GM18951 (cell line): Measurements from ENCODE around the gene ASB16.
"Not testable (repeated sequence)": the region's sequence is repeated elsewhere in the genome, so short reads cannot be mapped to it uniquely, and the experiment has no call there.

Experiments used
- POLR2A ChIP-seq: IDR thresholded peaks from 4 replicates; pipeline ENCODE4 v1.6.1; 2011; ENCODE audit warnings: mild to moderate bottlenecking; ENCODE audit not compliant: insufficient read length, insufficient read depth; ENCODE audit errors: extremely low read depth
- in situ Hi-C: fragments of 300-500 bp; cut with MboI; formaldehyde crosslinking; loops from one replicate; pipeline ENCODE4 v1.12.0; 2022; ENCODE audit warnings: low sequenced_read_pairs, mixed read lengths, inconsistent platforms; ENCODE audit not compliant: unreplicated experiment

ASB16 gene

GRCh38 chr17:44134752-44135568, 35.5 kb upstream of the ASB16 start:
- in situ Hi-C loops = no loop called here
- no peak for TF ChIP-seq POLR2A

- in situ Hi-C loops = no loop called here
Measured at GRCh38 chr17:44137891-44138709, 32.4 kb upstream of the ASB16 start.

GRCh38 chr17:44143921-44144320, 26.6 kb upstream of the ASB16 start:
- in situ Hi-C loops = not testable (repeated sequence)

More at GRCh38 chr17:44137891-44138709, 32.4 kb upstream of the ASB16 start:
- no peak for TF ChIP-seq POLR2A

GRCh38 chr17:44144966-44145739, 25.4 kb upstream of the ASB16 start:
- in situ Hi-C loops = no loop called here
- no peak for TF ChIP-seq POLR2A

- in situ Hi-C loops = no loop called here
- TF ChIP-seq POLR2A = no peak
Measured at GRCh38 chr17:44146375-44147346, 23.8 kb upstream of the ASB16 start.

GRCh38 chr17:44147812-44148211, 22.7 kb upstream of the ASB16 start:
- TF ChIP-seq POLR2A = no peak
- in situ Hi-C loops = no loop called here

GRCh38 chr17:44149066-44149465, 21.4 kb upstream of the ASB16 start:
- in situ Hi-C loops = not testable (repeated sequence)

- in situ Hi-C loops = no loop called here
- TF ChIP-seq POLR2A = no peak
Measured at GRCh38 chr17:44149750-44150329, 20.7 kb upstream of the ASB16 start.

- in situ Hi-C loops = no loop called here
- no peak for TF ChIP-seq POLR2A
Measured at GRCh38 chr17:44152875-44153274, 17.6 kb upstream of the ASB16 start.

GRCh38 chr17:44155488-44155887, 15.0 kb upstream of the ASB16 start:
- in situ Hi-C loops = no loop called here
- TF ChIP-seq POLR2A = no peak

GRCh38 chr17:44159519-44160210, 10.8 kb upstream of the ASB16 start:
- no peak for TF ChIP-seq POLR2A
- in situ Hi-C loops = no loop called here

- in situ Hi-C loops = no loop called here
- TF ChIP-seq POLR2A = no peak
Measured at GRCh38 chr17:44164476-44164875, 6.0 kb upstream of the ASB16 start.
